Upper lobe of right lung (tissue), 1 donor: ENCODE measurements around the gene MITF. TPM values are rescaled to one million over a fixed set of nuclear protein-coding genes. Genes with fewer than 3 reads are reported as not detected.

Source experiments
- ATAC-seq: fragments of 200-7000 bp; cut with Tn5 transposase; one replicate; pipeline ENCODE4 v1.9.1; 2020; ENCODE audit warnings: mild to moderate bottlenecking, moderate library complexity
- DNase-seq: peaks from one replicate; pipeline ENCODE4 v3.0.0-alpha.2; 2020
- H3K27ac ChIP-seq: fragments of 200-600 bp; one replicate; pipeline ENCODE4 v1.8.0; 2022
- H3K27me3 ChIP-seq: fragments of 200-600 bp; one replicate; pipeline ENCODE4 v1.8.0; 2022; ENCODE audit warnings: mild to moderate bottlenecking
- H3K36me3 ChIP-seq: fragments of 200-600 bp; one replicate; pipeline ENCODE4 v1.8.0; 2022
- H3K4me1 ChIP-seq: fragments of 200-600 bp; one replicate; pipeline ENCODE4 v1.8.0; 2022
- H3K4me3 ChIP-seq: fragments of 200-600 bp; one replicate; pipeline ENCODE4 v1.8.0; 2022; ENCODE audit warnings: mild to moderate bottlenecking
- H3K9me3 ChIP-seq: fragments of 200-600 bp; one replicate; pipeline ENCODE4 v1.8.0; 2022
- intact Hi-C: fragments of 100-400 bp; cut with DNase I; formaldehyde crosslinking; loops from one replicate; pipeline ENCODE4 v1.11.0; 2022
- total RNA-seq: library from RNA; stranded (reverse); fragmentation: NEBNext Ultra II Directional; extraction: Animal tissue kit (Norgen Biotek cat#: 25700); gene quantifications from one replicate; pipeline ENCODE4 v1.2.1, GENCODE V29; 2021
- TF ChIP-seq, protein P1 (sequence below): fragments of 200-600 bp; IDR thresholded peaks from one replicate; pipeline ENCODE4 v1.8.0; 2022; ENCODE audit warnings: antibody characterized with exemption
- donor health status: DM: no; HTN: yes; CAD: no; lungs with severe emphysema.

The MITF gene
- total RNA-seq, 1 donor from 2014 or later = 29.5 TPM

- DNase-seq (no peak), ATAC-seq (no peak)
- intact Hi-C loops = no loop called here
- TF ChIP-seq, protein P1, sequence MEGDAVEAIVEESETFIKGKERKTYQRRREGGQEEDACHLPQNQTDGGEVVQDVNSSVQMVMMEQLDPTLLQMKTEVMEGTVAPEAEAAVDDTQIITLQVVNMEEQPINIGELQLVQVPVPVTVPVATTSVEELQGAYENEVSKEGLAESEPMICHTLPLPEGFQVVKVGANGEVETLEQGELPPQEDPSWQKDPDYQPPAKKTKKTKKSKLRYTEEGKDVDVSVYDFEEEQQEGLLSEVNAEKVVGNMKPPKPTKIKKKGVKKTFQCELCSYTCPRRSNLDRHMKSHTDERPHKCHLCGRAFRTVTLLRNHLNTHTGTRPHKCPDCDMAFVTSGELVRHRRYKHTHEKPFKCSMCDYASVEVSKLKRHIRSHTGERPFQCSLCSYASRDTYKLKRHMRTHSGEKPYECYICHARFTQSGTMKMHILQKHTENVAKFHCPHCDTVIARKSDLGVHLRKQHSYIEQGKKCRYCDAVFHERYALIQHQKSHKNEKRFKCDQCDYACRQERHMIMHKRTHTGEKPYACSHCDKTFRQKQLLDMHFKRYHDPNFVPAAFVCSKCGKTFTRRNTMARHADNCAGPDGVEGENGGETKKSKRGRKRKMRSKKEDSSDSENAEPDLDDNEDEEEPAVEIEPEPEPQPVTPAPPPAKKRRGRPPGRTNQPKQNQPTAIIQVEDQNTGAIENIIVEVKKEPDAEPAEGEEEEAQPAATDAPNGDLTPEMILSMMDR = no peak
- no peak overlapping the region for H3K27ac ChIP-seq
- H3K36me3 ChIP-seq = peaks cover 15% of the 10 kb centered on the region
- no peaks in the 10 kb centered on the region for H3K9me3 ChIP-seq
- no peaks in the 10 kb centered on the region for H3K27me3 ChIP-seq
- H3K4me3 ChIP-seq = no peak overlapping the region
- H3K4me1 ChIP-seq = no peaks in the 10 kb centered on the region
Measured at GRCh38 chr3:69941439-69942176, 202.3 kb downstream of the MITF start.

DNA sequence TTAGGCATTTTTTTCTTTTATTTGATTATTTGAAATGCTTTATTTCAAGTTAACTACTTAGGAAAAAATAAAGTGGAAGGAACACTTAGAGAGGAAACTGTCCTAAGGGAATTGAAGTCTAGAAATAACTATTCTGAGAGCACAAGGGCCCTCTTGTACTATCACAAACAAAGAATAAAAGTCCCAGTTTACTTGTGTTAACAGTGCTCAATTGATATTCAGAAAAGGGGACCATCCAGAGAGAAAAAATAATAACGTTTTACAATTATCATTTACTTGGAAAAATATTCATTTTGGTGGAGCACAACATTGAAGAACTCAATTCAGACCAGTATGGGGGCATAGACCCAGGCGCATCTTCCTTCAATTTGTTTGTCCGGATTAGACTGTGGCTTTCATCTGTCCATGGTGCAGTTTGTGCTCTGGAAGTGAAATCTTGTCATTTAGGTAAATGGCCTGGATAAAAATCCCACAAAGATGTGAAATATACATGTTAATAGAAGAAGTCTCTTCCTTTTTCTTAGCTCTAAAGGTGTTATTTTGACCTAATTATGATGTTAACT lies 205.7 kb downstream of the MITF start:
- Histone ChIP-seq H3K27ac (no peak overlapping the region), H3K9me3 (no peaks in the 10 kb centered on the region), H3K4me3 (no peak overlapping the region), H3K27me3 (no peaks in the 10 kb centered on the region), H3K4me1 (no peaks in the 10 kb centered on the region), H3K36me3 (peaks cover 26% of the 10 kb centered on the region)
- DNase-seq = no peak
- intact Hi-C loops = no loop called here
- TF ChIP-seq, protein P1 = no peak
- ATAC-seq = no peak

DNA sequence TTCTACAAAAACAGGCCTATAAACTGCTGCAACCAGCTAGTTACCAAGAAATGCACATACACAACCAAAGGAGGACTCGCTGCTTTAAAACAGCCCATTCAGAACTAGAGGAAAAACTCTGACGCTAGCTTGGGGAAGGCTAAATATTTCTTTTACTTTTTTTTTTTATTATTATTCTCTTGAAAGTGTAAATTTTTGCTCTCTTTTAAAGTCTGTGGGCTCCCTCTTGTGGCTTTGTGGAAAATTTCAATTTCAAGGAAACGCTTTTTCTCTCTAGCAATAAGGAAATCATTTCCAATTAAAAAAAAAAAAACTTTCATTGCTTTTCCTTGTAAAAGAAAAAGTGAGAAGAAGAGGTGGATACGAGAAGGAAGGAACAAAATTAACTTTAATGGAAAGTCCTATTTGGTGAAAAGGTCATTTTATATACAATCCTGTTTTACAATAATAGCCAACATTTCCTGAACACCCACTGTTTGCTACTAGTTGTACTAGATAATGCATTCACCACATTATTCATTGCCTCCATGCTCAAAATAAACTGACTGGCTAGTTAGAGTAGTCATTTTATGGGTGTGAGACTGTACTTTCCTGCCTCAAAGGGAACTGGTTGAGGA lies 209.1 kb downstream of the MITF start:
- ATAC-seq (no peak), DNase-seq (no peak)
- Histone ChIP-seq H3K27ac (no peak overlapping the region), H3K9me3 (no peaks in the 10 kb centered on the region), H3K4me3 (no peak overlapping the region), H3K36me3 (peaks cover 35% of the 10 kb centered on the region), H3K27me3 (no peaks in the 10 kb centered on the region), H3K4me1 (no peaks in the 10 kb centered on the region)
- intact Hi-C loops = no loop called here
- TF ChIP-seq, protein P1 = peak; percentile 66

GRCh38 chr3:69951616-69952015 lies 212.4 kb downstream of the MITF start:
- H3K4me3 ChIP-seq = no peak overlapping the region
- intact Hi-C loops = no loop called here
- no peaks in the 10 kb centered on the region for H3K27me3 ChIP-seq
- DNase-seq (no peak), ATAC-seq (no peak)
- no peak overlapping the region for H3K27ac ChIP-seq
- TF ChIP-seq, protein P1 = no peak
- H3K36me3 ChIP-seq = peaks cover 26% of the 10 kb centered on the region
- H3K9me3 ChIP-seq = no peaks in the 10 kb centered on the region
- H3K4me1 ChIP-seq = no peaks in the 10 kb centered on the region

GRCh38 chr3:69959581-69959980 lies 220.3 kb downstream of the MITF start:
- DNase-seq (no peak), ATAC-seq (no peak)
- intact Hi-C loops = no loop called here
- no peak overlapping the region for H3K4me3 ChIP-seq
- TF ChIP-seq, protein P1 = no peak
- H3K36me3 ChIP-seq = peaks cover 42% of the 10 kb centered on the region
- no peaks in the 10 kb centered on the region for H3K4me1 ChIP-seq
- no peak overlapping the region for H3K27ac ChIP-seq
- H3K27me3 ChIP-seq = no peaks in the 10 kb centered on the region
- no peaks in the 10 kb centered on the region for H3K9me3 ChIP-seq
